Panc1 (cell line): ENCODE measurements around the gene MEGF11. TPM values are rescaled to one million over a fixed set of nuclear protein-coding genes. Genes with fewer than 3 reads are reported as not detected.

Experiments used
- ATAC-seq: fragments of 200-7000 bp; cut with Tn5 transposase; 2 replicates; pipeline ENCODE4 v1.9.1; 2020; ENCODE audit warnings: mild to moderate bottlenecking, moderate library complexity
- BruUV-seq: library from RNA; stranded (reverse); fragments of 400-500 nt; replicated peaks from 2 replicates; lab custom pipeline; 2021; lab: Mats Ljungman, UMichigan
- CTCF ChIA-PET: fragments of 300-600 bp; sonication (Branson Sonifier 250); formaldehyde crosslinking; loops from one replicate; lab custom pipeline; 2022; ENCODE audit warnings: antibody characterized with exemption; lab: Charles Lee
- POLR2A ChIA-PET: fragments of 300-600 bp; sonication (Branson Sonifier 250); formaldehyde crosslinking; loops from one replicate; lab custom pipeline; 2022; ENCODE audit warnings: antibody characterized with exemption; lab: Charles Lee
- DNase-seq: peaks from one replicate; pipeline ENCODE4 v3.0.0-alpha.2; 2010; ENCODE audit warnings: low read depth, low spot score
- H3K27ac ChIP-seq: 2 replicates; pipeline ENCODE4 v1.5.1; 2011; ENCODE audit warnings: mild to moderate bottlenecking, low read length, inconsistent platforms
- H3K27me3 ChIP-seq: fragments of 200-500 bp; sonication (Bioruptor generic); 2 replicates; pipeline ENCODE4 v1.6.0; 2014; ENCODE audit warnings: low read length, inconsistent platforms; ENCODE audit not compliant: control insufficient read depth, insufficient read depth
- H3K36me3 ChIP-seq: fragments of 200-500 bp; sonication (Bioruptor generic); 2 replicates; pipeline ENCODE4 v1.5.1; 2014; ENCODE audit warnings: inconsistent platforms, mild to moderate bottlenecking, low read length, moderate library complexity; ENCODE audit not compliant: control insufficient read depth, insufficient read depth
- H3K4me1 ChIP-seq: 2 replicates; pipeline ENCODE4 v1.5.1; 2011; ENCODE audit warnings: inconsistent platforms, mild to moderate bottlenecking, low read length, moderate library complexity; ENCODE audit not compliant: control insufficient read depth, insufficient read depth
- H3K4me3 ChIP-seq, 2 experiments: 2 replicates each; pipeline ENCODE4 v1.5.1; 2011 to 2012; ENCODE audit warnings: low read depth in 2 of 2, low read length in 2 of 2, mild to moderate bottlenecking in 2 of 2, inconsistent platforms in 1 of 2, moderate library complexity in 1 of 2
- H3K9me3 ChIP-seq: fragments of 200-500 bp; sonication (Bioruptor generic); 2 replicates; pipeline ENCODE4 v1.5.1; 2014; ENCODE audit warnings: low read depth, mild to moderate bottlenecking, inconsistent platforms, low read length, moderate library complexity; ENCODE audit not compliant: control insufficient read depth, insufficient read depth
- POLR2AphosphoS5 ChIP-seq: IDR thresholded peaks from 2 replicates; pipeline ENCODE4 v1.6.1; 2012; ENCODE audit warnings: mild to moderate bottlenecking, low read depth, low read length, moderate library complexity
- SIN3A ChIP-seq: IDR thresholded peaks from 2 replicates; pipeline ENCODE4 v1.6.1; 2012; ENCODE audit warnings: low read depth, mild to moderate bottlenecking, low read length, moderate library complexity, borderline replicate concordance; ENCODE audit not compliant: insufficient read depth
- TCF7L2 ChIP-seq: IDR thresholded peaks from 2 replicates; pipeline ENCODE4 v1.6.1; 2011; ENCODE audit warnings: mild to moderate bottlenecking, low read depth, low read length, inconsistent platforms
- in situ Hi-C: cut with HindIII; loops from 2 replicates; pipeline ENCODE4 v1.10.0; 2016; ENCODE audit warnings: low sequenced_read_pairs, low pct_unique_long_range_greater_than_20kb
- intact Hi-C: fragments of 100-400 bp; cut with micrococcal nuclease; formaldehyde crosslinking; loops from one replicate; pipeline ENCODE4 v1.10.0; 2022; ENCODE audit not compliant: unreplicated experiment
- total RNA-seq: library from RNA; stranded (reverse); gene quantifications from one replicate; pipeline ENCODE4 v1.2.1, GENCODE V29; 2021; ENCODE audit not compliant: unreplicated experiment
- TF ChIP-seq, protein P1 (sequence below): fragments of 450-650 bp; IDR thresholded peaks from 2 replicates; pipeline ENCODE4 v1.5.1; 2017; ENCODE audit warnings: mild to moderate bottlenecking
- TF ChIP-seq, protein P2 (sequence below), 2 experiments: IDR thresholded peaks; 2 replicates each; pipeline ENCODE4 v1.6.1; 2011 to 2012; ENCODE audit warnings: low read depth in 2 of 2, control low read depth in 1 of 2, low read length in 1 of 2, mild to moderate bottlenecking in 1 of 2, moderate library complexity in 1 of 2; ENCODE audit not compliant: insufficient read depth in 1 of 2

The MEGF11 gene
- total RNA-seq, 1 experiment from 2014 or later = 0.95 TPM

DNA sequence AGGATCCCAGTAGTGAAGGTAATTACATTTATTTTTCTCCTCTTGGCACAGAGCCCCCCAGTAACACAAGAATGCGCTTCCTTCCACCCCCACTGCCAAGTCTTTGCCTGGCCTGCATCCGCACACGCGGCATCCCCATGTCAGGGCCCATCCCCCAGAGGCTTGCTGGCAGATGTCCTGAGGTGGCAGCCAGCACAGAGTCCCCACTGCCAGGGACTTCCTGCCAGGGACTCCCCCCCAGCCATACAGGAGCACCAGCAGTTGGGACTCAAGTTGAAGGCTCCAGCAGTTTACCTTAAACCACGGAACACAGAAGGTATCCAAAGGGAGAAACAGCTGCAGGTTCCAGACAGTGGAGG is 41.0 kb downstream of the MEGF11 start:
- Histone ChIP-seq H3K27ac (no peak overlapping the region), H3K36me3 (no peaks in the 10 kb centered on the region), H3K4me1 (no peaks in the 10 kb centered on the region), H3K9me3 (no peaks in the 10 kb centered on the region), H3K27me3 (no peaks in the 10 kb centered on the region), H3K4me3 (no peak overlapping the region)
- TF ChIP-seq TCF7L2 (no peak), SIN3A (no peak), POLR2AphosphoS5 (no peak)
- TF ChIP-seq, protein P1, sequence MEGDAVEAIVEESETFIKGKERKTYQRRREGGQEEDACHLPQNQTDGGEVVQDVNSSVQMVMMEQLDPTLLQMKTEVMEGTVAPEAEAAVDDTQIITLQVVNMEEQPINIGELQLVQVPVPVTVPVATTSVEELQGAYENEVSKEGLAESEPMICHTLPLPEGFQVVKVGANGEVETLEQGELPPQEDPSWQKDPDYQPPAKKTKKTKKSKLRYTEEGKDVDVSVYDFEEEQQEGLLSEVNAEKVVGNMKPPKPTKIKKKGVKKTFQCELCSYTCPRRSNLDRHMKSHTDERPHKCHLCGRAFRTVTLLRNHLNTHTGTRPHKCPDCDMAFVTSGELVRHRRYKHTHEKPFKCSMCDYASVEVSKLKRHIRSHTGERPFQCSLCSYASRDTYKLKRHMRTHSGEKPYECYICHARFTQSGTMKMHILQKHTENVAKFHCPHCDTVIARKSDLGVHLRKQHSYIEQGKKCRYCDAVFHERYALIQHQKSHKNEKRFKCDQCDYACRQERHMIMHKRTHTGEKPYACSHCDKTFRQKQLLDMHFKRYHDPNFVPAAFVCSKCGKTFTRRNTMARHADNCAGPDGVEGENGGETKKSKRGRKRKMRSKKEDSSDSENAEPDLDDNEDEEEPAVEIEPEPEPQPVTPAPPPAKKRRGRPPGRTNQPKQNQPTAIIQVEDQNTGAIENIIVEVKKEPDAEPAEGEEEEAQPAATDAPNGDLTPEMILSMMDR = no peak
- TF ChIP-seq, protein P2, sequence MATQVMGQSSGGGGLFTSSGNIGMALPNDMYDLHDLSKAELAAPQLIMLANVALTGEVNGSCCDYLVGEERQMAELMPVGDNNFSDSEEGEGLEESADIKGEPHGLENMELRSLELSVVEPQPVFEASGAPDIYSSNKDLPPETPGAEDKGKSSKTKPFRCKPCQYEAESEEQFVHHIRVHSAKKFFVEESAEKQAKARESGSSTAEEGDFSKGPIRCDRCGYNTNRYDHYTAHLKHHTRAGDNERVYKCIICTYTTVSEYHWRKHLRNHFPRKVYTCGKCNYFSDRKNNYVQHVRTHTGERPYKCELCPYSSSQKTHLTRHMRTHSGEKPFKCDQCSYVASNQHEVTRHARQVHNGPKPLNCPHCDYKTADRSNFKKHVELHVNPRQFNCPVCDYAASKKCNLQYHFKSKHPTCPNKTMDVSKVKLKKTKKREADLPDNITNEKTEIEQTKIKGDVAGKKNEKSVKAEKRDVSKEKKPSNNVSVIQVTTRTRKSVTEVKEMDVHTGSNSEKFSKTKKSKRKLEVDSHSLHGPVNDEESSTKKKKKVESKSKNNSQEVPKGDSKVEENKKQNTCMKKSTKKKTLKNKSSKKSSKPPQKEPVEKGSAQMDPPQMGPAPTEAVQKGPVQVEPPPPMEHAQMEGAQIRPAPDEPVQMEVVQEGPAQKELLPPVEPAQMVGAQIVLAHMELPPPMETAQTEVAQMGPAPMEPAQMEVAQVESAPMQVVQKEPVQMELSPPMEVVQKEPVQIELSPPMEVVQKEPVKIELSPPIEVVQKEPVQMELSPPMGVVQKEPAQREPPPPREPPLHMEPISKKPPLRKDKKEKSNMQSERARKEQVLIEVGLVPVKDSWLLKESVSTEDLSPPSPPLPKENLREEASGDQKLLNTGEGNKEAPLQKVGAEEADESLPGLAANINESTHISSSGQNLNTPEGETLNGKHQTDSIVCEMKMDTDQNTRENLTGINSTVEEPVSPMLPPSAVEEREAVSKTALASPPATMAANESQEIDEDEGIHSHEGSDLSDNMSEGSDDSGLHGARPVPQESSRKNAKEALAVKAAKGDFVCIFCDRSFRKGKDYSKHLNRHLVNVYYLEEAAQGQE (IDR thresholded peaks at IDR 0.05; ENCODE audit: insufficient read depth in 1 of 2, low read depth in 2 of 2, low read length in 1 of 2) = no peak
- ChIA-PET POLR2A (no interaction called here), CTCF (no interaction called here)
- ATAC-seq (no peak), DNase-seq (no peak)
- BruUV-seq = no TSS peak
- in situ Hi-C loops (no loop called here), intact Hi-C loops (no loop called here)

DNA sequence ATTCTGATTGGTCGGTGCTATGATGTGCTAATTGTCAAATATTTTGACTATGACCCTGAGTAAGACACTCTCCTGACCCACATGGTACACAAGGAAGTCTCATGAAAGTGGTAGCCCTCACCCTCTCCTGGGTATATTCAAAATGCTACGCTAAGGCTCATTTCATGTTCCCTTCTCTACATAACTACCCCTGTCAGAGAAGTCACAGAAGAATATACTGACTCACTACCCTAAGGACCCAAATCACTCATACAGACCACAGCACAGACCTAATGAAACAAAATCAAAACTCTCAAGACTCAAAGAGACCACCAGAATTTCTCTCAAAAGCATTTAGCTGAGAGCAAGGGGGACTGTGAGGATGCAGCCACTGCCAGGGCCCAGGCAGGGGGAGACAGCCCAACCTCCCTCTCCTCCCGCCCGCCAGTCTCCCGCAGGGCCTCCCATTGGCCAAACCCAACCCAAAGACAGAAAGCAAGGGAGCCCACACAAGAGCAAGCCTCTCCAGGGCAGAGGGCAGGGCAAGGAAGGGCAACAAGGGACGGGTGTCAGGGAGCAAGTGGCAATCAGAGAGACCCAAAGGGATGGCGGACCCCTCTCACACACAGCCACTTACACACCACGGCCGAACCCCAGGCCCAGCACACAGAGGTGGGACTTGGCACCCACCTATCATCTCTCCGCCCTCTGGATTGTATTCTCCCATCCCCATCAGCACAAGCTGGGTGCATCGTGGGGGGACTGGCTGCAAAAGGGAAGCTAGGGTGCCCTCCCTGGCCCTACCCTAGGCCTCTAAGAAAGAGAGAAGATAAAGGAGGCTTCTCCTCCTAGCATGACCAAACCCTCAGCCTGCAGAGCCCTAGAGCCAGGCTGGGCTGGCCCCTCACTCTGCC is 41.6 kb downstream of the MEGF11 start:
- in situ Hi-C loops (no loop called here), intact Hi-C loops (no loop called here)
- Histone ChIP-seq H3K4me3 (no peak overlapping the region), H3K27ac (no peak overlapping the region), H3K9me3 (0 out of 2 replicates have a peak, but pooled peaks cover 3% of the 10 kb centered on the region), H3K4me1 (no peaks in the 10 kb centered on the region), H3K36me3 (no peaks in the 10 kb centered on the region), H3K27me3 (peaks cover 2% of the 10 kb centered on the region; the same call in 1 of the 2 replicates)
- TF ChIP-seq POLR2AphosphoS5 = no peak
- TF ChIP-seq SIN3A = no peak
- TF ChIP-seq TCF7L2 = no peak
- TF ChIP-seq, protein P2 (IDR thresholded peaks at IDR 0.05; ENCODE audit: insufficient read depth in 1 of 2, low read depth in 2 of 2, low read length in 1 of 2) = no peak
- TF ChIP-seq, protein P1 = no peak
- ChIA-PET CTCF (interaction anchor here (0.7 kb wide), 1 partner anchor 16 kb away, joined by 6 read pairs; no protein-coding TSS in a partner anchor), POLR2A (interaction anchor here (0.6 kb wide), 1 partner anchor 610 kb away, joined by 10 read pairs; no protein-coding TSS in a partner anchor)
- ATAC-seq = no peak
- BruUV-seq = no TSS peak
- no peak for DNase-seq
